HFF-Myc (cell line): ENCODE data around the gene PTPRM.

Experiments
- DNase-seq: peaks from one replicate; pipeline ENCODE4 v3.0.0-alpha.2; 2011; ENCODE audit warnings: low read depth; ENCODE audit errors: extremely low read depth
- H3K4me3 ChIP-seq: replicated peaks from 2 replicates; pipeline ENCODE4 v1.5.1; 2011; ENCODE audit warnings: low read depth, mild to moderate bottlenecking, control low read depth, low read length
- CTCF ChIP-seq: IDR thresholded peaks from 2 replicates; pipeline ENCODE4 v1.5.1; 2012; ENCODE audit warnings: mild to moderate bottlenecking, low read depth, low read length, control low read depth; ENCODE audit errors: missing control alignments

PTPRM gene

GRCh38 chr18:8381821-8382459 lies 814.8 kb downstream of the PTPRM start:
- TF ChIP-seq CTCF = no peak
- DNase-seq = no peak

GRCh38 chr18:8385400-8385799 lies 818.3 kb downstream of the PTPRM start:
- no peak overlapping the region for H3K4me3 ChIP-seq
- TF ChIP-seq CTCF = no peak
- DNase-seq = no peak

More at GRCh38 chr18:8381821-8382459, 814.8 kb downstream of the PTPRM start:
- no peak overlapping the region for H3K4me3 ChIP-seq

DNA sequence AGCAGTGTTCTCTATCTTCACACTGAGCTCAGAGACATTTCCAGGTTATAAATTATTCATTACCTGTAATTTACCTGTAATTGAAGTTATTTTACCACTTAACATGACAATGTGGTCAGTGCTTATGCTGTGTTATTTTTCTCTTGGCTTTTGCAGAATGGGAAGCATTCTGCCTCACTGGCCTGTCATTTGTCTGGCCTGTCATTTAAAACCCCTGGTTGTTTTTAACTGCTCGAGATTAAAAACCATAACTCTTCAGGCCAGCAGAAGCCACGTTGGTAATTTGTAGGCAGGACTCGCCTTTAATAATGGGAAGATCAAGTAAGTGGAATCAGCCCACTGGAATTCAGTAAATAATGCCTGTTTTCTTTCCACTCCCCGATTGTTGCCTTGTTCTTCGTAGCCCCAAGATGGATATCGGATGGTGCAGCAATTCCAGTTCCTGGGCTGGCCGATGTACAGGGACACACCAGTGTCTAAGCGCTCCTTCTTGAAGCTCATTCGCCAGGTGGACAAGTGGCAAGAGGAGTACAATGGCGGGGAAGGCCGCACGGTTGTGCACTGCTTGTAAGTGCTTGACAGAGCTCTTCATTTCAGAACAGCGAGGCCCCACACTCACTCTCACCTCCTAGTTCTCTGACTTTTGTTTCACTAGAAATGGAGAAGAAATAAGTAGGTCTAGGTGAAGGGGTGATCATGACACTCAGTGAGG lies 819.7 kb downstream of the PTPRM start:
- no peak for TF ChIP-seq CTCF
- no peak for DNase-seq
- no peak overlapping the region for H3K4me3 ChIP-seq

DNA sequence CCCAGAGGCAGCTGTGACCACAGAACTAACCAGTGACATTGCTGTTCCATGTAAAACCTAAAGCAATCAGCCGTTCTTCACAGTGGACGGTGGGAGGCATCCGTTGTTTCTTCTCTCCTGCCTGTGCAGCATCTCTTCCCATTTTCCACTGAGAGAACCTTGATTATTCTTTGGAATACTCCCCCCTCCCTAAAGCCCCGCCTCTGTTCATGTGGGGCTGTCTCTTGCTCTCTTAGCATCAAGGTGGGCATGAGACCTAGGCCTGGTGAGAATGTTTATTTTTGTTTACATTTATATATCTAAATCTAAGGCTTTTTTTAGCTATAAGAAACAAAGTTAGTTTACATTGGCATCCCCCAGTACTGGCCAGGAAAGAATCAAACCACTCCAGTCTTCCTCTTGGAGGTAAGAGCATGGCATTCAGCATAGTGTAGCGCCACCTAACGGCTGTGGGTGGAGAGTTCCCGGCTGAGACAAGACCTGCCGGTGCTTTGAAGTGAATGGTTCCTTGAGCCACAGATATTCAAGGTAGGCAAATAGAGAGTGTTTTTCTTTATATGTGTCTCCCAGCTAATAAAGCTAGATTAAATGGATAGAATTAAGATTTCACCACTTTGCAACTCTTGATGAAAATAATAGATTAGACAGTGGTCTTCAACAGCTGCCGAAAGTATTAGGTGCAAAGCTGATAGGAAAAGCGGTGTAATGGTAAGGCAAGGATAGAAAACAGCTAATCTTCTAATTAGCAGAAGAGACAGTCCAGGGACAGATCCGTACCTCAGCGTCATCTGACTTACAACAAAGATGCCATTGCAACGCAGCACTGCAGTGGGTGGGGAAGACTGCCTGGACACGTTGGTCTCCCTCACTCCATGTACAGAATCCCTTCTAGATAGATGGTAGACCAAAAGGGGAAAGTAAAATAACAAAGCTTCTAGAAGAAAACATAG lies 822.5 kb downstream of the PTPRM start:
- DNase-seq = peak; percentile 42
- no peak overlapping the region for H3K4me3 ChIP-seq
- peak; percentile 95 for TF ChIP-seq CTCF

DNA sequence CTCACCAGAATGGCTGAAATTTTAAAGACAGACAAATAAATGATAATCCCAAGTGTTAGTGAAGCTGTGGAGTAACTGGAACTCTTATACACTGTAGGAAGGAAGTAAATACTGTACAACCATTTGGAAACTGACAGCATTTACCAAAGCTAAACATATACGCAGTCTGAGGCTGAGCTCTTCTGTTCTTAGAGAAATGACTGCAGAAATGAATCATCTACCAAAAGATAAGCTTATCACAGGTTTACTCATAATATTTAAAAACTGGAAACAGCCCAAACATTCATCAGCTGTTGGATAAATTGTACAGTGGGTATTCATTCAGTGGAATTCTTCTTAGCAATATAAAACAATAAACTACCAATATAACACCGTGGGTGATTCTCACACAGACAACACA lies 824.0 kb downstream of the PTPRM start:
- no peak overlapping the region for H3K4me3 ChIP-seq
- DNase-seq = no peak
- TF ChIP-seq CTCF = no peak

DNA sequence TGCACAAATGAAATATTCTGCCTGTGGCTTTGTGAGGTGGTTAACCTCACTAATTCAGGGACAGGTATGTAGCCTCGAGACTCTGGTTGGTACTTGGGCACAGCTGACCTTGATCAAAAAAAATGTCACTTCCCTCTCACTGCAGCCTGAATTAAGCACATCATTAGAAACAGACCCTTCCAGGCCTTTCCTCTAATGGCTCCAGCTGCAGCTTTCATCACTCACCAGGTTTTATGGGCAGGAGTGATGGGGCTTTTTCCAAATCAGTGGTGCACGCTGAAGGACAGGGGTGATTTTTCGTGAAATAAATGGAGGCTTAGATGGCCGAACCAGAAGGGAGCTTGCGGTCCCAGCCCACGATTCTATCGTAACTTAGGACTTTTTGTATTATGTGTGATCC lies 829.1 kb downstream of the PTPRM start:
- H3K4me3 ChIP-seq = no peak overlapping the region
- no peak for DNase-seq
- TF ChIP-seq CTCF = no peak
